ENCODE results near the gene INS.

DNA sequence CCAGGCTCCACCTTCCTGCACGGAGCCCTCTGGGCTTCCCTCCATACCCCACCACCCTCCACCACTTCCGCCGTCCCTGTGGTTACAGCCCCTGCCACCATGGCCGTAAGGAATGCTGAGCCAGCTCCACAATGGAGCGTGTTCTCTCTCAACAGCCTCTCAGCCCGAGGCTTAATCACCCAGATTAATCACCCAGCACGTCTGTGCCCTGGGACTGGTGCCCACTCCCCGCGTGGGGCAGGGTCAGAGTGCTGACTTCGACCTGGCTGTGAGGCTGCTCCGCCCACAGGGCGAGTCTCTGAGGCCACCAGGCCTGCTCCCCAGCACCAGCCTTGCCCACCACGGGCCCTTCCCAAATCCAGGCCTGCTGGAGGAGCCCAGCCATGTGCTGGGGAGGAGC lies 14.7 kb upstream of the INS start:
- TF ChIP-seq, protein P1, sequence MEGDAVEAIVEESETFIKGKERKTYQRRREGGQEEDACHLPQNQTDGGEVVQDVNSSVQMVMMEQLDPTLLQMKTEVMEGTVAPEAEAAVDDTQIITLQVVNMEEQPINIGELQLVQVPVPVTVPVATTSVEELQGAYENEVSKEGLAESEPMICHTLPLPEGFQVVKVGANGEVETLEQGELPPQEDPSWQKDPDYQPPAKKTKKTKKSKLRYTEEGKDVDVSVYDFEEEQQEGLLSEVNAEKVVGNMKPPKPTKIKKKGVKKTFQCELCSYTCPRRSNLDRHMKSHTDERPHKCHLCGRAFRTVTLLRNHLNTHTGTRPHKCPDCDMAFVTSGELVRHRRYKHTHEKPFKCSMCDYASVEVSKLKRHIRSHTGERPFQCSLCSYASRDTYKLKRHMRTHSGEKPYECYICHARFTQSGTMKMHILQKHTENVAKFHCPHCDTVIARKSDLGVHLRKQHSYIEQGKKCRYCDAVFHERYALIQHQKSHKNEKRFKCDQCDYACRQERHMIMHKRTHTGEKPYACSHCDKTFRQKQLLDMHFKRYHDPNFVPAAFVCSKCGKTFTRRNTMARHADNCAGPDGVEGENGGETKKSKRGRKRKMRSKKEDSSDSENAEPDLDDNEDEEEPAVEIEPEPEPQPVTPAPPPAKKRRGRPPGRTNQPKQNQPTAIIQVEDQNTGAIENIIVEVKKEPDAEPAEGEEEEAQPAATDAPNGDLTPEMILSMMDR (conservative IDR thresholded peaks at IDR 0.05; ENCODE audit: low read depth, low read length) = no peak
- no peak for TF ChIP-seq EZH2 (IDR thresholded peaks at IDR 0.05; ENCODE audit: borderline replicate concordance, low read depth, low read length, poor library complexity, severe bottlenecking)
